Measurements from ENCODE around the gene C17orf113. TPM values are rescaled to one million over a fixed set of nuclear protein-coding genes. Genes with fewer than 3 reads are reported as not detected.

Gene C17orf113
- total and polyA plus RNA-seq, 2 of the 4 experiments (the other 2 are of a cell fraction) = under 0.01 to 0.03 TPM

- no CpG with 5 or more reads among the region's 5 CpGs for WGBS, 2 experiments (ENCODE audit: extremely low coverage in 2 of 2, insufficient read length in 1 of 2)
- no peak overlapping the region for H3K27ac ChIP-seq (ENCODE audit: insufficient read depth, low read length)
- no peak overlapping the region for H2AFZ ChIP-seq (replicated peaks; ENCODE audit: low read length, poor library complexity)
- H3K9me1 ChIP-seq (ENCODE audit: insufficient read depth, low read length) = no peaks in the 10 kb centered on the region
- H2AK5ac ChIP-seq (ENCODE audit: low read depth, low read length) = no peak overlapping the region
- no peak overlapping the region for H3K14ac ChIP-seq (replicated peaks; ENCODE audit: low read depth, low read length)
- H2BK20ac ChIP-seq (ENCODE audit: low read depth, low read length) = no peak overlapping the region
- H4K8ac ChIP-seq (ENCODE audit: low read depth in 2 of 2, low read length in 2 of 2) = no peak overlapping the region
- intact Hi-C loops (cut with micrococcal nuclease) = no loop called here
- no peak overlapping the region for H3K4me2 ChIP-seq (ENCODE audit: low read depth, low read length)
- no peak overlapping the region for H2AK9ac ChIP-seq (replicated peaks; ENCODE audit: low read depth, low read length, poor library complexity)
- no peak overlapping the region for H4K5ac ChIP-seq (ENCODE audit: low read depth, low read length)
- no peak overlapping the region for H2BK120ac ChIP-seq (ENCODE audit: low read depth, low read length)
- H4K91ac ChIP-seq (ENCODE audit: insufficient read depth, low read depth, low read length) = no peak overlapping the region
- H3K23ac ChIP-seq (ENCODE audit: low read depth, low read length) = no peak overlapping the region
- H3K27me3 ChIP-seq (ENCODE audit: control insufficient read depth, insufficient read depth, low read length) = peaks cover 48% of the 10 kb centered on the region
- CTCF ChIA-PET = no interaction called here
- H3K4ac ChIP-seq (ENCODE audit: low read depth, low read length) = no peak overlapping the region
- H2BK15ac ChIP-seq (ENCODE audit: low read depth, low read length) = no peak overlapping the region
- H3K9me3 ChIP-seq (ENCODE audit: control insufficient read depth, insufficient read depth, low read length) = no peaks in the 10 kb centered on the region
- dilution Hi-C loops (cut with HindIII; ENCODE audit: low sequenced_read_pairs, unreplicated experiment) = no loop called here
- in situ Hi-C loops (cut with MboI; ENCODE audit: low sequenced_read_pairs) = no loop called here
- POLR2A ChIA-PET (ENCODE audit: unreplicated experiment) = no interaction called here
- H3K79me1 ChIP-seq (ENCODE audit: low read depth in 1 of 2, low read length in 2 of 2) = no peaks in the 10 kb centered on the region
- no TSS peak for BruUV-seq (replicated peaks)
- no peak for ATAC-seq (ENCODE audit: low read depth)
- H3K9ac ChIP-seq (ENCODE audit: low read depth, low read length) = no peak overlapping the region
- no peak overlapping the region for H2BK5ac ChIP-seq (ENCODE audit: low read depth, low read length, poor library complexity, severe bottlenecking)
- no peaks in the 10 kb centered on the region for H4K20me1 ChIP-seq (ENCODE audit: insufficient read depth, low read length)
- H3K4me3 ChIP-seq (ENCODE audit: insufficient read depth, low read depth, low read length) = no peak overlapping the region
- TF ChIP-seq RCOR1 (IDR thresholded peaks at IDR 0.05; ENCODE audit: insufficient replicate concordance, low read length) (no peak), USF2 (IDR thresholded peaks at IDR 0.05; ENCODE audit: low read depth, low read length) (no peak), MXI1 (IDR thresholded peaks at IDR 0.05; ENCODE audit: borderline replicate concordance, low read depth, low read length) (no peak), FOS (IDR thresholded peaks at IDR 0.05; ENCODE audit: low read depth, low read length) (no peak), SMC3 (IDR thresholded peaks at IDR 0.05; ENCODE audit: low read depth, low read length) (no peak), CEBPB (IDR thresholded peaks at IDR 0.05; ENCODE audit: low read depth, low read length) (no peak), CHD1 (IDR thresholded peaks at IDR 0.05; ENCODE audit: low read depth, low read length) (no peak), NFE2L2 (IDR thresholded peaks at IDR 0.05; ENCODE audit: low read depth, low read length) (no peak), RFX5 (IDR thresholded peaks at IDR 0.05; ENCODE audit: low read depth, low read length) (no peak), RAD21 (IDR thresholded peaks at IDR 0.05; ENCODE audit: low read length) (no peak), ELK1 (IDR thresholded peaks at IDR 0.05; ENCODE audit: borderline replicate concordance, low read depth, low read length) (no peak), CTCF (conservative IDR thresholded peaks at IDR 0.05; ENCODE audit: low read depth, low read length) (no peak), MAFK (IDR thresholded peaks at IDR 0.05; ENCODE audit: low read depth, low read length) (no peak), BHLHE40 (IDR thresholded peaks at IDR 0.05; ENCODE audit: low read depth, low read length) (no peak)
- H3K36me3 ChIP-seq (ENCODE audit: control insufficient read depth, insufficient read depth, low read length) = no peaks in the 10 kb centered on the region
- no peak overlapping the region for H3K18ac ChIP-seq (ENCODE audit: low read depth, low read length)
- no peak overlapping the region for H3K56ac ChIP-seq (ENCODE audit: extremely low read depth, insufficient read depth, low read length)
- DNase-seq = no peak
- no peaks in the 10 kb centered on the region for H3K4me1 ChIP-seq (ENCODE audit: control insufficient read depth, insufficient read depth, low read length)
Measured at GRCh38 chr17:42061646-42062487, 11.5 kb upstream of the C17orf113 start.

All from IMR-90 (cell line).